Measurements from ENCODE around the gene PSMB7.
A peak's percentile ranks its signal among the peaks of the same experiment; 100 is the strongest.

Gene PSMB7

GRCh38 chr9:124355941-124356744, 59.1 kb downstream of the PSMB7 start:
- DNase-seq: no peak

DNA sequence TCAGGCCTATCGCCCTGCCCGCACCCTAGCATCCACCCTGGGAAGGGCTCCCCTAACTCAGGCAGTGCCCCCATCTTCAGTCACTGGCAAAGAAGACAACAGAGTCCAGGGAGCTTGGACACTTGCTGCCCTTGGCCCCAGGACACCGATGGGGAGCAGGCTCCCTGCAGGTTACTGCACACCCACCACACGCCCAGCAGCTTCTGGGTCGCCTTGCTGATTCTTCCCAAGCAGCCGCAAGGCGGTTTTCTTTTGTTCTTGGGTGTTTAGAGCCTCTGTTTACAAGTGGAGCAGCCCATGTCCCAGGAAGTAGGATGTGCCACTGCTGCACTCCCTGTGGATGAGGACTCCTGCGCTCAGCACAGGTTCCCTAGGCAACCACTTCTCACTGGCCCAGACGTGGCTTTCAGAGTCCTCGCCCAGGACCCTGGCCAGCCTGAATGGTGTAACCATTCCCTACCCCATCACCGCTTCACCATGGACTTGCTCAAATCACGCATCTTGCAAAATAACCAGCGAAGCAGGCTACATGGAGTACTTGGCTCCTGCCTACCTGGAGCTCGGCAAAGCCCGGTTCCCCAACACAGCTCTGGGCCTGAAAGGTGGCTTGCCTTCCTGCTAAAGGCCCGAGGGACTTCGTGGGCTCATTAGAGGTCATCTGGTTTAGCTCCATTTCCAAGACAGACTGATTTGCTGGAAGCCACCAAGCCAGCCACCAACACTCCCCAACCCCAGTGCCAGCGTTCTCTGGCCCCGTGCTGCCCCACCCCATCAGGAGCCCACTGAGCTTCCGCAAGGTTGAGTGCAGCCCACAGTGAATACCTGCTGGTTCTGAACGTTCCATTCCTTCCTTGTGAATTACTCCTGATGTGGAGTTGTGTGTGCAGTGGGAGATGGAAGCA, 60.0 kb downstream of the PSMB7 start:
- no peak for DNase-seq

- DNase-seq: no peak
Observed at GRCh38 chr9:124354346-124355038, 60.8 kb downstream of the PSMB7 start.

DNA sequence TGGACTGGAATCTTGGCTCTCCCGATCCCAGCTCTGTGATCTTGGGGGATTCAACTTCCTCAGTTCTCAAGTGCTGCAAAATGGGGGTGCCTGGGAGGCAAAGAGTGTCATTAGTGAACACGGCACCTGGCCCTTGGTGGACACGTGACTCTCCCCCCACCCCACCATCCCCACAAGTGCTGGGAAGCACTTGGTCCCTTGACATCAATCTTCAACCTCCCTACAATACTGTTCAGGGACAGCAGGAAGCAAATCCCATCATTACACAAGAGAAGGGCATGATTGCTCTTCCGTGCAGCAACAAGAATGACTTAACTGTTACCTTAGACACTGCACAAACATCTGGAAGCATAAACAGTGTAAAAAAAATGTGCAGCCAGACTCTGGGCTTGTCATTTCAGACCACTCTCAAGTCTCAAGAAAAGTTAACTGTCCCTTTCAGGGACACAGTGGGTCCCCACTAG, 61.4 kb downstream of the PSMB7 start:
- DNase-seq: no peak

DNA sequence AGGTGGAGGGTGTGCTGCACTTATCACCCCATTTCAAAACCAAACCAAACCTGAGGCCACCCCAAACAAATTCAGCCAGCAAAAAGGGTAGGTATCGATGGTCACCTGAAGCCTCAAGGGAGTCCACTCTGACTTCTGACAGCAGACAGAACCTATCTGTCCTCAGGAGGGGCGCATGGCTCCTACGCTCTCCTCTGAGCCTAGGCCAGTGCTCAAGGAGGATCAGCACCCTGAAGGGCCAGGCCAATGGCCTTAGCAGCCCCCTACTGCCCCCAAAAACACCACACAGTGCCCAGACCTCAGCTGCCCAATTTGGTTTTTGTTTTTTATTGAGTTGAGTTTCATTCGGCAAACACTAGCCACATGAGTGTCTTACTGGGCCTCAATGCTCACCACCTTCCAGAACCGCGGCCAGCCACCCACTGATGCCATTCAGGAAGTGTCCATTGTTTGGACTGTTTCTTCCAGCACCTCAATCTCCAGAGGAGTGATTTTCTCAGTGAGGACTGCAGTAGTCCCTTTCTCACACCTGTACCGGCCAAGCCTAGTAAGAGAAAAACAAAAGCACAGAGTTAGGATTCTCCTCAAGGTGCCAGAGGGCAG, 62.0 kb downstream of the PSMB7 start:
- DNase-seq: no peak

DNA sequence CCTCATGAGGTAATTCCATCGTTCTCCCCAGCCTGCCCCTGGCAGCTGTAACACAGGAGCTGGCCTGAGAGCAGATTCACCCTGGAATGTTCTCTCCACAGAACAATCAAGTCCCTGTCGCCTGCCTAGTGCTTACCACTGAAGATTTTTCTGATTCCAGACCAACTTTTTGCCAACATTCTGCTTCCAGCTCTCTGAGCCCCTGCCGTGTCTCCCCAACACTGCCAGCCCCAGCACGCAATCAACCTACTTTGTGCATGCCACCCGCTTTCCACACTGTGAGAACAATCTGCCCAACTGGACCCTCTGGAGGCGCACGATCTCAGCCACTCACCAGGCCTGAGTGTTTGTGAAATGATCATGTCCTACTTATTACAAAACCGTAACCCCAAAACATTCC, 62.6 kb downstream of the PSMB7 start:
- DNase-seq: no peak

GRCh38 chr9:124351672-124352468, 63.4 kb downstream of the PSMB7 start:
- no peak for DNase-seq

DNA sequence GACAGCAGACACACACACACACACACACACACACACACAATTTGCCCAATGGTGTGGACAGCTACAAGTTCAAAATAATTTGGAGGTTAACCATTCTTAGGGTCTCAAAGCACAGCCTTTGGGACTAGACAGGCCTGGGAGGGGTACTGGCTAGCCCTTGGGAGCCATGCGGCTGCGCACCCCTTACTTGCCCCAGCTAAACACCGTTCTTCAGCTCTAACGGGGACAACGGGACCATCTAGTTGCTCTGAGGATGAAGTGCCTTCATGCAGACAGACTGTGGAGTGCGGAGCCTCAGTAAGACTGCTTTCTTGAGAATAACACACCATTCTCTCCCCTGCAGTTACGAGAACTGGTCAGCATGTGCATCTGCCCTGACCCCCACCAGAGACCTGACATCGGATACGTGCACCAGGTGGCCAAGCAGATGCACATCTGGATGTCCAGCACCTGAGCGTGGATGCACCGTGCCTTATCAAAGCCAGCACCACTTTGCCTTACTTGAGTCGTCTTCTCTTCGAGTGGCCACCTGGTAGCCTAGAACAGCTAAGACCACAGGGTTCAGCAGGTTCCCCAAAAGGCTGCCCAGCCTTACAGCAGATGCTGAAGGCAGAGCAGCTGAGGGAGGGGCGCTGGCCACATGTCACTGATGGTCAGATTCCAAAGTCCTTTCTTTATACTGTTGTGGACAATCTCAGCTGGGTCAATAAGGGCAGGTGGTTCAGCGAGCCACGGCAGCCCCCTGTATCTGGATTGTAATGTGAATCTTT, 64.6 kb downstream of the PSMB7 start:
- no peak for DNase-seq

- DNase-seq: no peak
Observed at GRCh38 chr9:124349675-124350493, 65.4 kb downstream of the PSMB7 start.

DNA sequence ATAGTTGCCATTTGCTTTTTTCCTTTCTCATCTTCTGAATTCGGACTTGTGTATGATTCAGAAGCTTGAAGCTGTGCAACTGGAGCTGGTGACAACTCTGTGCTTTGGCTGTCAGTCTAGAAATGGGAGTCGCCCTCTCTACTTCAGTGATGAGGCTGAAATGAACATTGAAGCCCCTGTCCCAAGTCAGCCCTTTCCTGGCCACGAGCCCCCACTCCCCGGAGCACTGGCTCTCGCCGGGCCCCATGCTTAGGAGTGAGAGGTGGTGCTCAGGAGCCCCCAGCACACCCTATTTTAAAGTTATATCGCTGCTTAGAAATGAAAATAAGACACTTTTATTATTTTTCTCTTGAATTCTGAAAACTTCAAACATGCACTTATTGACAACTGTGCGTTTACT, 66.0 kb downstream of the PSMB7 start:
- DNase-seq: no peak

- DNase-seq: no peak
Observed at GRCh38 chr9:124348831-124349230, 66.4 kb downstream of the PSMB7 start.

DNA sequence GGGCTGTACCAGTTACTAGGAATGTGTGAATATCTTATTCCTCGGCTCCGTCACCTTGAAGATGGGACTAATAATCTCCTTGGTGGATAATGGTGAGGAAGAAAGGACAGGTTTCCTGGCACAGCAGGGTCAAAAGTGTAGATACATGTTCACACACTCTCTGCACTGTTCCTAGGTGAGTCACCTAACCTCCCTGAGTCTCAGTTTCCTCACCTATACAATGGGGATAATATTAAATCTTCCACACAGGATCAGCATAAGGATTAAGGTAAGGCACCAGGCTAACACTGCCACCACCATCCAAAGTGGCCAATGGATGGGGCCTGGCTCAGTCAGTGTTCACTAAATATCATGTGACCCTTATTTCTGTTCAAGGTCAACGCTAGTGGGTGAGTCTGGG, 66.9 kb downstream of the PSMB7 start:
- DNase-seq: no peak

DNA sequence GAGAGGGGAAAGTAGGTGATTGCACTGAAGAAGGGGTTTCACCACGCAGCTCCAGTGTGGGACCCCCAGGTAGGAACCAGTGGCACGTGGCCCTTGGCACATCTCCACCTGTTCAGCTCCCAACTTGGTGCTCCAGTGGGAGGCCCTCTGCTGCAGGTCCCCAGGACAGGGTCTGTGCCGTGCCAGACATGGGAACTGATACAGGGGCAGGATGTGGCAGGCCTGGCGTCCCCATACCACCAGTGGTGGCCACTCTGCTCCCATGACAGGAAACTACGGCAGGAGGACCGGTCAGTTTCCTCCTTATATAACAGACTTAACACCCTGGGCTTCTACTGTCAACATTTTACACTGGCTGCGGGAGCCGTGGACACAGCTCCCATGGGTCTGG, 67.3 kb downstream of the PSMB7 start:
- DNase-seq: no peak

DNA sequence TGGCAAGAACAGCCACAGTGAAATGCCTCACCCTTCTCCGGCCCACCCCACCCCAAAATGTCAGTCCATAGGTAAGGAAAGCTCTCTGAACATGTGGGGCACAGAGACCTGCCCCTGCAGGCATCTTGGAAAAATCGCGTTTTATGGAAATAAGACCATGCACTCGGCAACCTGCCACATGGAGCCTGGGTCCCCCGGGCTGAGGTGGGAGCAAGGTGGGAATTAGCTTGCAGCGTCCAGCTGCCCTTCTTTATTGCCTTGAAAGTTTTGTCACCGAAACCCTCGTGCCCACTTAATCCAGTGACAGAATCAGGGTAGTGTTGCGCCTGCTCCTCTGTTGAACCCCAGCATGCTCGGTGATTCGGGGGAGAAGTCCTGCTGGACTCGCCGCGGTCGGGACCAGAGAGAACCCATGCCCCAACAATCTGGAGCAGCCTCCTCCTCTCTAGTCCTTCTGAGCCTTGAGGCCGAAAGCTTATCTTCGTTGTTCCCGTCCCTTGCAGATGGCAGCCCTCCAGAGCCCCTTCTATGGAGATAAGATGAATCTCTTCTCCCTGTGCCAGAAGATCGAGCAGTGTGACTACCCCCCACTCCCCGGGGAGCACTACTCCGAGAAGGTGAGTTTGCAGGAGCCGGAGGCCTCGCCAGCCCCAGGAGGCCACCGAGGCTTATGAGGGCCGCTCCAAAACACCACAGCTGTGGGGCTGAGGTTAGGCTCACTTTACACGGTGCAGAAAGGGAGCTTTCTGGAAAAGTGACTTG, 67.9 kb downstream of the PSMB7 start:
- no peak for DNase-seq

DNA sequence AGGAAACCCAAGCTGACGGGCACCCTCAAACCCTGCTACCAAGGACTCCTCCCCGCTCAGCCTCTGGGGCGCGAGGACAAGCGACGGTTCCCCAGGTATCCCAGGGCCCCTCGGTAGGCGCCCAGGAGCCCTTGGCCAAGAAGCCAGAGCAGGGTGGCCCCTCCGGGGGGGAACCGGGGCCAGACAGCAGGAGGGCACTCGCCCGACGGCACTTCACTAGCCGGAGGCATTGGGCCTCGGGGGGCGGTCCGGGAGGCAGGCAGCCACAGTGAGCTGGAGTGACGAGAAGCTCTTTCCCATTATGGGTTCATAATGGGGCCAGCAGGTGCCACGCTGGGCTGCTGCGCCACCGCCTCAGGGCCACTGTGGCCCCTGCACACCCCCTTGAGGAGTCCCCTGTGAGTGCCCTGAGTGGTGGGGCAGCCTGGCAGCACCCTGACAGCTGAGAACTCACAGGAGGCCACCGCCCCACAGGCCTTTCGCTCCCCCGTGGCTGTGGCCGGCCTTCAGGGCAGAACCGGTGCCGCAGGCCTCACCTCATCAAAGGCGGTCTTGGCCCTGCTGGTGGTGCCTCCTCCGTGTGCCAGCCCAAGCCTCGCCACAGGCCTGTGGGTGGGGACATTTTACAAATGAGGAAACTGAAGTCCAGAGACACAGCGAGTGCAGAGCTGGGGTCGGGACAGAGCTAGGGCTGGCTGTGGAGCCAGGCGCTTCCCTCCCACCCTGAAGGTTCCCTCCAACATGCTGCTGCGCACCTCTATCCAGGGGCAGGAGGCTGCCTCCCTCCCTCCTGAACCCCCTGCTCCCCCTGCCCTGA, 68.7 kb downstream of the PSMB7 start:
- DNase-seq: peak in 1 of 2 donors; percentile 39

DNA sequence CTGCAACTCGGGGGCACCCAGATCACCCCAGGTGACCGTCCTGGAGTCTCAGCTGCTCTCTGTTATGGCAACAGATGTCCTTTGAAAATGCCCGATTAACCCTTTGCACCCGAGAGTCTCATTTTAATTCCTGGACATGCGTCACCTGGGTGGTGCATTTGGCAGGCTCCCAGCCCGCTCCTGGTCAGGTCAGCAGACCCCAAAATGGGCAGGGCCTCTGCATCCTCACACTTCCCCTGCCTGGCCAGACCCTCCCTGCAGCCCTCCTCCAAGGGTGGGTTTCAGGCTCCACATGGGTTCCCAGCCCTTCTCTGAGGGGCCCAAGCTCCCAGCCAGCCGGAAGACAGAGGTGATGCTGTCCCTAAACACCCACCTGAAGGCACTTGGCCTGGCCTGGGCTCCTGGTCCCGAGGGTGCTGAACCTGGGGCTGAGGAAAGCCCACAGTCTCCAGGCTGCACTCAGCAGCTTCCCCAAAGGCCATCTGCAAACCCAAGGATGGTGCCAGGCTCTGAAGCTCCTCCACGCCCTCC, 69.4 kb downstream of the PSMB7 start:
- DNase-seq: no peak

DNA sequence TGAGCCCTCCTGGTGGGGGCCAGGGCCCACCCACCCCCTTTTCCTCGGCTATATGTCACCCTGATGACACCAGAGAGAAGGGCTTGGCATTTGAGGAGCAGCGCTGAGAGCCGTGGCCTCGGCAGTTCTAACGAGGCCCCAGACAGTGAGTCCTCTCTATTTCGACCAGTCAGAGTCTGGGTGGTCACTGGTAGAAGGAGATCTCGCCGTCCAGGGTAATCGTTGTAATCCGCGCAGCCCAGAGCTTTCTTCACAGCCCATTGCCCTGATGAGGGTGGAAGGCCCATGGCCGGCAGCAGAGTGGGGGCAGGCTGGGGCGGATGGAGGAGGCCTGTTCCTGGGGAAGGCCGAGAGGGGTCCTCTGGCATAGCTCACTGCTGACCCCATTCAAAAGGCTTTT, 70.2 kb downstream of the PSMB7 start:
- DNase-seq: no peak

Data from inflammatory macrophage (primary cell).